K562 (cell line): ENCODE measurements around the gene C11orf98. TPM values are rescaled to one million over a fixed set of nuclear protein-coding genes. Genes with fewer than 3 reads are reported as not detected.
A peak's percentile ranks its signal among the peaks of the same experiment; 100 is the strongest.

Experiments
- CHD1 ChIP-seq: fragments of 200-600 bp; sonication (generic); IDR thresholded peaks from one replicate; pipeline ENCODE4 v1.6.1; 2012; ENCODE audit warnings: mild to moderate bottlenecking, moderate library complexity, low read length, inconsistent platforms
- DMBX1 ChIP-seq: fragments of 250-450 bp; sonication (Bioruptor Pico); IDR thresholded peaks from 2 replicates; pipeline ENCODE4 v1.8.0; 2022; ENCODE audit warnings: inconsistent platforms, mild to moderate bottlenecking, moderate library complexity, borderline replicate concordance
- ERF ChIP-seq: fragments of 450-650 bp; formaldehyde crosslinking; IDR thresholded peaks from 2 replicates; pipeline ENCODE4 v1.4.0; 2020; ENCODE audit warnings: mild to moderate bottlenecking, mixed read lengths
- ETV5 ChIP-seq: sonication (generic); formaldehyde crosslinking; IDR thresholded peaks from 2 replicates; pipeline ENCODE4 v1.4.0; 2020; ENCODE audit warnings: low read depth, mild to moderate bottlenecking, missing genetic modification reagents
- HMBOX1 ChIP-seq: sonication (generic); IDR thresholded peaks from 2 replicates; pipeline ENCODE4 v1.6.1; 2016
- HMGN3 ChIP-seq: IDR thresholded peaks from 2 replicates; pipeline ENCODE4 v1.6.1; 2011; ENCODE audit warnings: borderline replicate concordance, low read depth, mild to moderate bottlenecking, mixed read lengths, low read length; ENCODE audit not compliant: insufficient read length; ENCODE audit errors: extremely low read depth
- MEF2A ChIP-seq: IDR thresholded peaks from 2 replicates; pipeline ENCODE4 v1.6.1; 2011; ENCODE audit warnings: low read depth, mild to moderate bottlenecking, low read length, moderate library complexity; ENCODE audit not compliant: control insufficient read depth
- MEF2D ChIP-seq: conservative IDR thresholded peaks from 2 replicates; pipeline ENCODE4 v1.6.1; 2016; ENCODE audit warnings: low read depth, missing genetic modification characterization, missing compliant biosample characterization
- NBN ChIP-seq: fragments of 450-650 bp; IDR thresholded peaks from 2 replicates; pipeline ENCODE4 v1.6.1; 2016; ENCODE audit warnings: low read depth, mild to moderate bottlenecking
- NR4A1 ChIP-seq, 2 experiments: fragments of 250-450 bp in 1 of 2; fragments of 450-650 bp in 1 of 2; sonication (Bioruptor Pico) in 1 of 2; IDR thresholded peaks; 2 replicates each; pipeline versions ENCODE4 v1.4.0 to v1.6.1; 2016 to 2020; ENCODE audit warnings: mild to moderate bottlenecking in 2 of 2, missing compliant biosample characterization in 1 of 2, missing genetic modification characterization in 1 of 2, moderate library complexity in 1 of 2
- POLR2B ChIP-seq: fragments of 450-650 bp; IDR thresholded peaks from 2 replicates; pipeline ENCODE4 v1.6.1; 2018; ENCODE audit warnings: low read depth; ENCODE audit not compliant: partially characterized antibody
- POLR2H ChIP-seq: IDR thresholded peaks from 2 replicates; pipeline ENCODE4 v1.6.1; 2016; ENCODE audit warnings: missing genetic modification characterization, low read depth, mild to moderate bottlenecking, control low read depth, missing compliant biosample characterization, moderate library complexity
- POLR3A ChIP-seq: IDR thresholded peaks from 2 replicates; pipeline ENCODE4 v1.6.1; 2011; ENCODE audit warnings: borderline replicate concordance, mild to moderate bottlenecking, moderate library complexity; ENCODE audit not compliant: insufficient read length, insufficient read depth; ENCODE audit errors: extremely low read depth
- SIN3B ChIP-seq: fragments of 450-650 bp; IDR thresholded peaks from 2 replicates; pipeline ENCODE4 v1.6.1; 2017; ENCODE audit warnings: low read depth, mild to moderate bottlenecking, moderate library complexity
- SNIP1 ChIP-seq: fragments of 450-650 bp; IDR thresholded peaks from 2 replicates; pipeline ENCODE4 v1.7.1; 2017; ENCODE audit warnings: low read depth, mild to moderate bottlenecking
- TAF1 ChIP-seq: IDR thresholded peaks from 2 replicates; pipeline ENCODE4 v1.6.1; 2011; ENCODE audit warnings: mild to moderate bottlenecking, low read length, moderate library complexity; ENCODE audit not compliant: insufficient read depth, control insufficient read depth, severe bottlenecking; ENCODE audit errors: extremely low read depth
- THAP7 ChIP-seq: fragments of 250-450 bp; sonication (Bioruptor Pico); IDR thresholded peaks from 2 replicates; pipeline ENCODE4 v1.5.0; 2021
- ZNF24 ChIP-seq: fragments of 450-650 bp; IDR thresholded peaks from 2 replicates; pipeline ENCODE4 v1.6.1; 2016
- ZNF274 ChIP-seq: IDR thresholded peaks from 2 replicates; pipeline ENCODE4 v1.6.1; 2011; ENCODE audit warnings: low read depth, mild to moderate bottlenecking, low read length, moderate library complexity, borderline replicate concordance
- ZNF507 ChIP-seq: conservative IDR thresholded peaks from 2 replicates; pipeline ENCODE4 v1.6.1; 2017; ENCODE audit warnings: missing genetic modification characterization, missing compliant biosample characterization
- polyA plus RNA-seq, 8 experiments: library from polyadenylated mRNA; depleted of rRNA in 4 of 8; stranded (reverse) in 5 of 8; unstranded in 3 of 8; fragments of >200 nt; fragmentation: Nextera tagmentation in 2 of 8; fragmentation: Illumina TruSeq in 1 of 8; extraction: Ambion mirVana in 2 of 8; extraction: Trizol in 1 of 8; gene quantifications; 2 replicates each; pipeline versions ENCODE4 v1.2.1 to v1.2.3, GENCODE V29; 2011 to 2014; ENCODE audit warnings: inconsistent platforms in 1 of 8, missing spikeins in 1 of 8
- total RNA-seq, 7 experiments: library from RNA; depleted of rRNA in 6 of 7; stranded (reverse); fragments of >200 nt in 6 of 7; fragmentation: Illumina TruSeq in 2 of 7; extraction: Trizol in 2 of 7; gene quantifications; 2 replicates each; pipeline versions ENCODE4 v1.2.1 to v1.2.3, GENCODE V29; 2011 to 2021; ENCODE audit warnings: low replicate concordance in 1 of 7
- TF ChIP-seq, protein P1 (sequence below): conservative IDR thresholded peaks from 2 replicates; pipeline ENCODE4 v1.6.1; 2011; ENCODE audit warnings: low read depth, mild to moderate bottlenecking, low read length; ENCODE audit not compliant: control insufficient read depth
- TF ChIP-seq, protein P2 (sequence below): fragments of 450-650 bp; IDR thresholded peaks from 2 replicates; pipeline ENCODE4 v1.6.1; 2016; ENCODE audit warnings: borderline replicate concordance

The C11orf98 gene
- total and polyA plus RNA-seq, 9 of the 15 experiments (the other 6 are each of a cell fraction or from before 2014, with no cell fraction given) = 103 to 352 (median 218) TPM

DNA sequence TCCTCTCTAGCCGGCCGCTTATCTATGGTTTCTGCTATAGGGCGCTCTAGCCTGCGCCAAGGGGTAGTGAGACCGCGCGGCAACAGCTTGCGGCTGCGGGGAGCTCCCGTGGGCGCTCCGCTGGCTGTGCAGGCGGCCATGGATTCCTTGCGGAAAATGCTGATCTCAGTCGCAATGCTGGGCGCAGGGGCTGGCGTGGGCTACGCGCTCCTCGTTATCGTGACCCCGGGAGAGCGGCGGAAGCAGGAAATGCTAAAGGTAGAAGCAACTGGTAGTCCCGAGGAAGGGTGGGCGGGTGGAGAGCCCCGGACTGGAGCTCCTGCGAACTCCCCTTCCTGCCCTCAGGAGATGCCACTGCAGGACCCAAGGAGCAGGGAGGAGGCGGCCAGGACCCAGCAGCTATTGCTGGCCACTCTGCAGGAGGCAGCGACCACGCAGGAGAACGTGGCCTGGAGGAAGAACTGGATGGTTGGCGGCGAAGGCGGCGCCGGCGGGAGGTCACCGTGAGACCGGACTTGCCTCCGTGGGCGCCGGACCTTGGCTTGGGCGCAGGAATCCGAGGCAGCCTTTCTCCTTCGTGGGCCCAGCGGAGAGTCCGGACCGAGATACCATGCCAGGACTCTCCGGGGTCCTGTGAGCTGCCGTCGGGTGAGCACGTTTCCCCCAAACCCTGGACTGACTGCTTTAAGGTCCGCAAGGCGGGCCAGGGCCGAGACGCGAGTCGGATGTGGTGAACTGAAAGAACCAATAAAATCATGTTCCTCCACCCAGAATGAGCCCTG lies 6.8 kb upstream of the C11orf98 start, which contains the start of the genes LBHD1 and UQCC3 (continued):
- peak; percentile 75; the same call in 1 of the 2 replicates for TF ChIP-seq NR4A1 (CRISPR knock-in tag; IDR thresholded peaks at IDR 0.05)
- TF ChIP-seq NR4A1 (tag; IDR thresholded peaks at IDR 0.05) = no peak
- TF ChIP-seq HMBOX1 = no peak
- TF ChIP-seq THAP7 (CRISPR knock-in tag) = 0 out of 2 replicates have a peak, but pooled peaks have one; percentile 70
- no peak; the same call in 1 of the 2 replicates for TF ChIP-seq NBN
- peak; percentile 73; the same call in 1 of the 2 replicates for TF ChIP-seq ETV5 (CRISPR knock-in tag)
- TF ChIP-seq, protein P1, sequence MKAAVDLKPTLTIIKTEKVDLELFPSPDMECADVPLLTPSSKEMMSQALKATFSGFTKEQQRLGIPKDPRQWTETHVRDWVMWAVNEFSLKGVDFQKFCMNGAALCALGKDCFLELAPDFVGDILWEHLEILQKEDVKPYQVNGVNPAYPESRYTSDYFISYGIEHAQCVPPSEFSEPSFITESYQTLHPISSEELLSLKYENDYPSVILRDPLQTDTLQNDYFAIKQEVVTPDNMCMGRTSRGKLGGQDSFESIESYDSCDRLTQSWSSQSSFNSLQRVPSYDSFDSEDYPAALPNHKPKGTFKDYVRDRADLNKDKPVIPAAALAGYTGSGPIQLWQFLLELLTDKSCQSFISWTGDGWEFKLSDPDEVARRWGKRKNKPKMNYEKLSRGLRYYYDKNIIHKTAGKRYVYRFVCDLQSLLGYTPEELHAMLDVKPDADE = peak; percentile 41; the same call in 1 of the 2 replicates
- TF ChIP-seq SNIP1 = peak; percentile 97
- TF ChIP-seq POLR2H = peak; percentile 82
- TF ChIP-seq, protein P2, sequence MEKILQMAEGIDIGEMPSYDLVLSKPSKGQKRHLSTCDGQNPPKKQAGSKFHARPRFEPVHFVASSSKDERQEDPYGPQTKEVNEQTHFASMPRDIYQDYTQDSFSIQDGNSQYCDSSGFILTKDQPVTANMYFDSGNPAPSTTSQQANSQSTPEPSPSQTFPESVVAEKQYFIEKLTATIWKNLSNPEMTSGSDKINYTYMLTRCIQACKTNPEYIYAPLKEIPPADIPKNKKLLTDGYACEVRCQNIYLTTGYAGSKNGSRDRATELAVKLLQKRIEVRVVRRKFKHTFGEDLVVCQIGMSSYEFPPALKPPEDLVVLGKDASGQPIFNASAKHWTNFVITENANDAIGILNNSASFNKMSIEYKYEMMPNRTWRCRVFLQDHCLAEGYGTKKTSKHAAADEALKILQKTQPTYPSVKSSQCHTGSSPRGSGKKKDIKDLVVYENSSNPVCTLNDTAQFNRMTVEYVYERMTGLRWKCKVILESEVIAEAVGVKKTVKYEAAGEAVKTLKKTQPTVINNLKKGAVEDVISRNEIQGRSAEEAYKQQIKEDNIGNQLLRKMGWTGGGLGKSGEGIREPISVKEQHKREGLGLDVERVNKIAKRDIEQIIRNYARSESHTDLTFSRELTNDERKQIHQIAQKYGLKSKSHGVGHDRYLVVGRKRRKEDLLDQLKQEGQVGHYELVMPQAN = 0 out of 2 replicates have a peak, but pooled peaks have one; percentile 7
- TF ChIP-seq CHD1 = peak; percentile 92
- TF ChIP-seq POLR3A = no peak
- TF ChIP-seq TAF1 = peak; percentile 92
- no peak for TF ChIP-seq MEF2A
- TF ChIP-seq ZNF507 = no peak
- TF ChIP-seq ZNF24 = peak; percentile 89
- peak; percentile 51 for TF ChIP-seq POLR2B
- TF ChIP-seq ZNF274 = no peak
- no peak for TF ChIP-seq MEF2D (tag)
- TF ChIP-seq SIN3B = 0 out of 2 replicates have a peak, but pooled peaks have one; percentile 9
- TF ChIP-seq HMGN3 = peak; percentile 64
- no peak for TF ChIP-seq DMBX1 (CRISPR knock-in tag)
- peak; percentile 30; the same call in 1 of the 2 replicates for TF ChIP-seq ERF (CRISPR knock-in tag)
